ENCODE results near the gene MYBL2.

DNA sequence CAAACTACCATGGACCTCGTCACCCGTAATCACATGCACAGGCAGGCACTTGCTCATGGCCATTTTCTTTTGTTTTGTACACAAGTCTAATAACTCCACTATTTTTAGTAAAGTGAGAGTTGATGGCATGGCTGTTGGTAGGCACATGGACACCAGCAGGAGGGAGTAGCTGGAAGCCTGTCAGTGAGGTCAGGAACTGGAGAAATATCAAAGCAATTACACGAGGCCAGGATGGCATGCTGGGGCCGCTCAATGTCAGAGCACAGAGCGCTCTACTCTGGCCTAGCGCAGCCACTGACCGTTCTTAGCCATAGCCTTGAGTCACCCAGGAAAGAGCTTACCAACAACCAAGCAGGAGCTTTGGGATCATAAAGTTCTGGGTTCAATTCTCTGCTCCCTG, 96.0 kb downstream of the MYBL2 start:
- TF ChIP-seq, protein P1, sequence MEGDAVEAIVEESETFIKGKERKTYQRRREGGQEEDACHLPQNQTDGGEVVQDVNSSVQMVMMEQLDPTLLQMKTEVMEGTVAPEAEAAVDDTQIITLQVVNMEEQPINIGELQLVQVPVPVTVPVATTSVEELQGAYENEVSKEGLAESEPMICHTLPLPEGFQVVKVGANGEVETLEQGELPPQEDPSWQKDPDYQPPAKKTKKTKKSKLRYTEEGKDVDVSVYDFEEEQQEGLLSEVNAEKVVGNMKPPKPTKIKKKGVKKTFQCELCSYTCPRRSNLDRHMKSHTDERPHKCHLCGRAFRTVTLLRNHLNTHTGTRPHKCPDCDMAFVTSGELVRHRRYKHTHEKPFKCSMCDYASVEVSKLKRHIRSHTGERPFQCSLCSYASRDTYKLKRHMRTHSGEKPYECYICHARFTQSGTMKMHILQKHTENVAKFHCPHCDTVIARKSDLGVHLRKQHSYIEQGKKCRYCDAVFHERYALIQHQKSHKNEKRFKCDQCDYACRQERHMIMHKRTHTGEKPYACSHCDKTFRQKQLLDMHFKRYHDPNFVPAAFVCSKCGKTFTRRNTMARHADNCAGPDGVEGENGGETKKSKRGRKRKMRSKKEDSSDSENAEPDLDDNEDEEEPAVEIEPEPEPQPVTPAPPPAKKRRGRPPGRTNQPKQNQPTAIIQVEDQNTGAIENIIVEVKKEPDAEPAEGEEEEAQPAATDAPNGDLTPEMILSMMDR (tag by site-specific recombination; IDR thresholded peaks at IDR 0.05) = no peak
- TF ChIP-seq, protein P2, sequence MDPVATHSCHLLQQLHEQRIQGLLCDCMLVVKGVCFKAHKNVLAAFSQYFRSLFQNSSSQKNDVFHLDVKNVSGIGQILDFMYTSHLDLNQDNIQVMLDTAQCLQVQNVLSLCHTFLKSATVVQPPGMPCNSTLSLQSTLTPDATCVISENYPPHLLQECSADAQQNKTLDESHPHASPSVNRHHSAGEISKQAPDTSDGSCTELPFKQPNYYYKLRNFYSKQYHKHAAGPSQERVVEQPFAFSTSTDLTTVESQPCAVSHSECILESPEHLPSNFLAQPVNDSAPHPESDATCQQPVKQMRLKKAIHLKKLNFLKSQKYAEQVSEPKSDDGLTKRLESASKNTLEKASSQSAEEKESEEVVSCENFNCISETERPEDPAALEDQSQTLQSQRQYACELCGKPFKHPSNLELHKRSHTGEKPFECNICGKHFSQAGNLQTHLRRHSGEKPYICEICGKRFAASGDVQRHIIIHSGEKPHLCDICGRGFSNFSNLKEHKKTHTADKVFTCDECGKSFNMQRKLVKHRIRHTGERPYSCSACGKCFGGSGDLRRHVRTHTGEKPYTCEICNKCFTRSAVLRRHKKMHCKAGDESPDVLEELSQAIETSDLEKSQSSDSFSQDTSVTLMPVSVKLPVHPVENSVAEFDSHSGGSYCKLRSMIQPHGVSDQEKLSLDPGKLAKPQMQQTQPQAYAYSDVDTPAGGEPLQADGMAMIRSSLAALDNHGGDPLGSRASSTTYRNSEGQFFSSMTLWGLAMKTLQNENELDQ (tag by site-specific recombination; IDR thresholded peaks at IDR 0.05; ENCODE audit: low read depth) = no peak
- TF ChIP-seq ZNF76 (tag by site-specific recombination; IDR thresholded peaks at IDR 0.05; ENCODE audit: borderline replicate concordance, low read depth) (no peak), HOXD13 (CRISPR knock-in tag; IDR thresholded peaks at IDR 0.05; ENCODE audit: borderline replicate concordance) (no peak), REPIN1 (tag by site-specific recombination; IDR thresholded peaks at IDR 0.05; ENCODE audit: low read depth) (no peak), GLI4 (tag by site-specific recombination; IDR thresholded peaks at IDR 0.05) (no peak)
